Mammary epithelial cell (primary cell): ENCODE results near the gene FRMD5.

Source experiments
- CTCF ChIP-seq, 2 donors: IDR thresholded peaks in 1 of 2; conservative IDR thresholded peaks in 1 of 2; 2 replicates each; pipeline ENCODE4 v1.5.1; 2011 to 2012; ENCODE audit warnings: inconsistent platforms in 2 of 2, low read length in 2 of 2, mild to moderate bottlenecking in 2 of 2, control low read depth in 1 of 2, low read depth in 1 of 2; ENCODE audit not compliant: insufficient read depth in 1 of 2; ENCODE audit errors: extremely low read depth in 1 of 2
- EZH2 ChIP-seq: IDR thresholded peaks from 2 replicates; pipeline ENCODE4 v1.6.1; 2012; ENCODE audit warnings: low read length, inconsistent platforms, borderline replicate concordance

GRCh38 chr15:43955140-43955539 lies 239.9 kb downstream of the FRMD5 start:
- TF ChIP-seq CTCF (conservative IDR thresholded peaks at IDR 0.05 in 1 of 2, IDR thresholded peaks at IDR 0.05 in 1 of 2; ENCODE audit: extremely low read depth in 1 of 2, insufficient read depth in 1 of 2, low read depth in 1 of 2, low read length in 2 of 2) (no peak), EZH2 (no peak)
